ENCODE data around the gene IRX1.

IRX1 gene

DNA sequence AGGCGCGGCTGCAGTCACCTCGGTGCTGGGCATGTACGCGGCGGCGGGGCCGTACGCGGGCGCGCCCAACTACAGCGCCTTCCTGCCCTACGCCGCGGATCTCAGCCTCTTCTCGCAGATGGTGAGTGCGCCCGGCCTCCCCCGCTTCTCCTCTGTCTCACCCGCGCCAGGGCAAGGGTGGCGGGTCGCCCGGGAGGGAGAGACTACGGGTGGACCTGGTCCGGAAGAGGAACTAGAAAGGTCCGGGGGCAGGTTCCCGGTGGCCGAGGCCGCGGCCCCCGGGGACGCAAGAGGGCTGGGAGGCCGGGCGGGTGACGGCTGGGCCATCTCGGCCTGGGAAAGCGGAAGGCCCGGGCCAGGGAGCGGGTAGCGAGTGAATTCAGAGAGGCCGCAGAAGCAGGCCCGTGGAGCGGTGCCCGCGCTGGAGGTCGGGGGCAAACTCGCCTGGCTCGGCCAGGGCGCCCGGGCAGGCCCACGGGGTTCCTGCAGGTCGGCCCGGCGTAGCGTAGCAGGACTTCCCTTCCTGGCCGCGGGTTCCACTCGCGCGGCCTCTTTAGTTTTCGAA, 711 bp downstream of the IRX1 start:
- Histone ChIP-seq H3K4me3 (ENCODE audit: low read length) (no peak overlapping the region), H3K4me1 (ENCODE audit: control insufficient read depth, insufficient read depth, low read length) (no peaks in the 10 kb centered on the region), H3K36me3 (ENCODE audit: control insufficient read depth, insufficient read depth, low read length) (no peaks in the 10 kb centered on the region), H3K27me3 (ENCODE audit: control insufficient read depth, insufficient read depth, low read length) (peaks cover 22% of the 10 kb centered on the region), H3K9ac (ENCODE audit: low read length) (no peak overlapping the region), H3K27ac (ENCODE audit: low read depth, low read length) (no peak overlapping the region)

DNA sequence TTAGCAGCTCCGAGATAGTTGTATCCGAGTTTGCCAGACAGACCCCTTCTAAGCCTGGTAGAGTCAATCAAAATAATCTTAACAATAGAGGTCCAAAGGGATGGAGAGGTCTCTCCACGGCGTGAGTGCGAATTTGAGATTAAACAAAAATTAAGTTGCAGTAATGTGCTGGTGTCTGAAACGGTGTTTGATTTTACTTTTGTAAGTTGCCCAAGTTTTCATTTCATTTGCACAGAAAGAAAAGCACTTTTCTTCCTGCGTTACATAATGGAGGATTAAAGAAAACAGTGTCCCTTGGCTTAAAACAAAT, 1.2 kb downstream of the IRX1 start:
- no peaks in the 10 kb centered on the region for H3K4me1 ChIP-seq (ENCODE audit: control insufficient read depth, insufficient read depth, low read length)
- no peaks in the 10 kb centered on the region for H3K36me3 ChIP-seq (ENCODE audit: control insufficient read depth, insufficient read depth, low read length)
- peaks cover 23% of the 10 kb centered on the region for H3K27me3 ChIP-seq (ENCODE audit: control insufficient read depth, insufficient read depth, low read length)
- no peak overlapping the region for H3K4me3 ChIP-seq (ENCODE audit: low read length)
- H3K9ac ChIP-seq (ENCODE audit: low read length) = no peak overlapping the region
- no peak overlapping the region for H3K27ac ChIP-seq (ENCODE audit: low read depth, low read length)

- Histone ChIP-seq H3K9ac (ENCODE audit: low read length) (no peak overlapping the region), H3K27me3 (ENCODE audit: control insufficient read depth, insufficient read depth, low read length) (peaks cover 23% of the 10 kb centered on the region), H3K4me3 (ENCODE audit: low read length) (no peak overlapping the region), H3K27ac (ENCODE audit: low read depth, low read length) (no peak overlapping the region), H3K36me3 (ENCODE audit: control insufficient read depth, insufficient read depth, low read length) (no peaks in the 10 kb centered on the region), H3K4me1 (ENCODE audit: control insufficient read depth, insufficient read depth, low read length) (no peaks in the 10 kb centered on the region)
Observed at GRCh38 chr5:3597167-3598007, 1.8 kb downstream of the IRX1 start.

DNA sequence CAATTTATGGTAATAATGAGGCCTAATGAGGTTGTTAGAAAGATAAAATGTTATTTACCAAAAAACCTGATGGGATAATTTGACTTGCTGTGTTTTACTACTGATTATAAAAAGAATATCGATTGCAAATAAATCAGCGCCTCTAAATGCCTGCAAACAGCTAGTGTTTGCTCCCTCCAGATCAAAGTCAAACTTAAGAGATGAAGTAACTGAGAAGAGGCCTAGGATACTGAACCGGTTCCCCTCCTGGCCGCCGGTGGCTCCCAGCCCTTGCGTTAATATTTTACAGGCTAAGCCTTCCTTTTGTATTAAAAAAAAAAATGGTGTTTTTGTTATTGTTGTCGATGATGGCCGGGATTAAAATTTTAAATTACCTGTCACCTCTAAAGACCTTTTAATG, 2.6 kb downstream of the IRX1 start:
- Histone ChIP-seq H3K27ac (ENCODE audit: low read depth, low read length) (no peak overlapping the region), H3K9ac (ENCODE audit: low read length) (no peak overlapping the region), H3K27me3 (ENCODE audit: control insufficient read depth, insufficient read depth, low read length) (peaks cover 21% of the 10 kb centered on the region), H3K4me1 (ENCODE audit: control insufficient read depth, insufficient read depth, low read length) (no peaks in the 10 kb centered on the region), H3K36me3 (ENCODE audit: control insufficient read depth, insufficient read depth, low read length) (no peaks in the 10 kb centered on the region), H3K4me3 (ENCODE audit: low read length) (no peak overlapping the region)

DNA sequence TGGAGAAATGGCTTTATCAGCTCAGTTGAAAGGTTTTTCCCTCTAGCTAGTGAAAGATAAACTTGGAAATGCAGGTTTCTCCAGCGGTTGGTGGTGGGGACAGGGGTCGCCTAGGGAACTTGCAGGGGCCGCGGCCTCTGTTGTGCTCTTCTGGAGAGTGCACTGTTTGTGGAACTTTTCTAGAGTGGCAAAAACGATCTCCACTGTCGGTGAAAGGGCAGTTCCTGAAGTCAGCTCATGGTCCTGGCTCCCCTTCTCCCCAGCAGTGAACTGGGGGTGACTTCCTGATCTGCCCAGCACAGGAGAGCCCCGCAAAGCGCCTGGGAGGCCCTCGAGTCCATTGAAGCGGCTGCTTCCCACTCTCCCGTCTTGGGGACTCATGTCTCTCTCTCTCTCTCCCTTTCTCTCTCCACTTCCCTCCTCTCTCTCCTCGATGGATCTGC, 3.2 kb downstream of the IRX1 start:
- no peak overlapping the region for H3K9ac ChIP-seq (ENCODE audit: low read length)
- H3K4me3 ChIP-seq (ENCODE audit: low read length) = no peak overlapping the region
- peaks cover 25% of the 10 kb centered on the region for H3K27me3 ChIP-seq (ENCODE audit: control insufficient read depth, insufficient read depth, low read length)
- H3K27ac ChIP-seq (ENCODE audit: low read depth, low read length) = no peak overlapping the region
- no peaks in the 10 kb centered on the region for H3K4me1 ChIP-seq (ENCODE audit: control insufficient read depth, insufficient read depth, low read length)
- no peaks in the 10 kb centered on the region for H3K36me3 ChIP-seq (ENCODE audit: control insufficient read depth, insufficient read depth, low read length)

DNA sequence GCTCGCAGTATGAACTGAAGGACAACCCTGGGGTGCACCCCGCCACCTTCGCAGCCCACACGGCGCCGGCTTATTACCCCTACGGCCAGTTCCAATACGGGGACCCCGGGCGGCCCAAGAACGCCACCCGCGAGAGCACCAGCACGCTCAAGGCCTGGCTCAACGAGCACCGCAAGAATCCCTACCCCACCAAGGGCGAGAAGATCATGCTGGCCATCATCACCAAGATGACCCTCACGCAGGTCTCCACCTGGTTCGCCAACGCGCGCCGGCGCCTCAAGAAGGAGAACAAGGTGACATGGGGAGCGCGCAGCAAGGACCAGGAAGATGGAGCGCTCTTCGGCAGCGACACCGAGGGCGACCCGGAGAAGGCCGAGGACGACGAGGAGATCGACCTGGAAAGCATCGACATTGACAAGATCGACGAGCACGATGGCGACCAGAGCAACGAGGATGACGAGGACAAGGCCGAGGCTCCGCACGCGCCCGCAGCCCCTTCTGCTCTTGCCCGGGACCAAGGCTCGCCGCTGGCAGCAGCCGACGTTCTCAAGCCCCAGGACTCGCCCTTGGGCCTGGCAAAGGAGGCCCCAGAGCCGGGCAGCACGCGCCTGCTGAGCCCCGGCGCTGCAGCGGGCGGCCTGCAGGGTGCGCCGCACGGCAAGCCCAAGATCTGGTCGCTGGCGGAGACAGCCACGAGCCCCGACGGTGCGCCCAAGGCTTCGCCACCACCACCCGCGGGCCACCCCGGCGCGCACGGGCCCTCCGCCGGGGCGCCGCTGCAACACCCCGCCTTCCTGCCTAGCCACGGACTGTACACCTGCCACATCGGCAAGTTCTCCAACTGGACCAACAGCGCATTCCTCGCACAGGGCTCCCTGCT, 3.8 kb downstream of the IRX1 start:
- Histone ChIP-seq H3K27ac (ENCODE audit: low read depth, low read length) (no peak overlapping the region), H3K4me3 (ENCODE audit: low read length) (no peak overlapping the region), H3K36me3 (ENCODE audit: control insufficient read depth, insufficient read depth, low read length) (no peaks in the 10 kb centered on the region), H3K27me3 (ENCODE audit: control insufficient read depth, insufficient read depth, low read length) (peaks cover 20% of the 10 kb centered on the region), H3K9ac (ENCODE audit: low read length) (no peak overlapping the region), H3K4me1 (ENCODE audit: control insufficient read depth, insufficient read depth, low read length) (no peaks in the 10 kb centered on the region)

GRCh38 chr5:3600106-3601060, 4.8 kb downstream of the IRX1 start:
- Histone ChIP-seq H3K27ac (ENCODE audit: low read depth, low read length) (no peak overlapping the region), H3K36me3 (ENCODE audit: control insufficient read depth, insufficient read depth, low read length) (no peaks in the 10 kb centered on the region), H3K9ac (ENCODE audit: low read length) (no peak overlapping the region), H3K4me1 (ENCODE audit: control insufficient read depth, insufficient read depth, low read length) (no peaks in the 10 kb centered on the region), H3K4me3 (ENCODE audit: low read length) (no peak overlapping the region), H3K27me3 (ENCODE audit: control insufficient read depth, insufficient read depth, low read length) (peaks cover 24% of the 10 kb centered on the region)

DNA sequence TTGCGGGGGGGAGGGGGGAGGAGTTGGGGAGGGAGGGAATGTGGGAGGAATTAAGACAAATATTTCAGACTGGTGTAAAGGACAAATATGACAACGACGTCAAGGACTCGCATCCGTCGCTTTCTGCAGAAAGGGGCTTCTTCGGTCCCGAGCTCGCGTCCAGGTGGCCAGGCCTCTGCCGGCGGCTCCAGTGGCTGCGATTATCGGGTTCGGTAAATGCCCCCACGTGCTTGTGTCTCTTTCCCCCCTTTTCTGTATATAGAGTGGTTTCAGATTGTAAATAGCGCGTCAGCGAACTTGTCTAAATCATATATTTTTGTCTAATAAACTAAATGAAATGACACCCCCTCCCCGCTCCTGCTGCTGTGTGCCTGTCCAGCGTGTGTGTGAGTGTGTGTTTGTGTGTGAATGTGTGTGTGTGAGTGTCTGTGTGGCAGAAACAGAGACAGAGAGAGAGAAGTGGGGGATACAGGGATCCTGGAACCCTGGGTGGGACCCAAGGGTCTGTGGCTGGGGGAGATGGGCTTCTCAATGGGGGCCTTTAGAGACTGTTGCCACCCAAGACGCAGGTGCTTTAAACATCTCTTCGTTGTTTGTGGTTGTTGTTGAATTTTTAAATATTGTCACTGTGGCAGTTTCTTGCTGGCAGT, 5.6 kb downstream of the IRX1 start:
- H3K4me1 ChIP-seq (ENCODE audit: control insufficient read depth, insufficient read depth, low read length) = no peaks in the 10 kb centered on the region
- no peak overlapping the region for H3K9ac ChIP-seq (ENCODE audit: low read length)
- peaks cover 24% of the 10 kb centered on the region for H3K27me3 ChIP-seq (ENCODE audit: control insufficient read depth, insufficient read depth, low read length)
- no peak overlapping the region for H3K4me3 ChIP-seq (ENCODE audit: low read length)
- H3K36me3 ChIP-seq (ENCODE audit: control insufficient read depth, insufficient read depth, low read length) = no peaks in the 10 kb centered on the region
- H3K27ac ChIP-seq (ENCODE audit: low read depth, low read length) = no peak overlapping the region

- Histone ChIP-seq H3K27ac (ENCODE audit: low read depth, low read length) (no peak overlapping the region), H3K9ac (ENCODE audit: low read length) (no peak overlapping the region), H3K27me3 (ENCODE audit: control insufficient read depth, insufficient read depth, low read length) (peaks cover 24% of the 10 kb centered on the region), H3K4me3 (ENCODE audit: low read length) (no peak overlapping the region), H3K36me3 (ENCODE audit: control insufficient read depth, insufficient read depth, low read length) (no peaks in the 10 kb centered on the region), H3K4me1 (ENCODE audit: control insufficient read depth, insufficient read depth, low read length) (no peaks in the 10 kb centered on the region)
Observed at GRCh38 chr5:3601911-3602782, 6.5 kb downstream of the IRX1 start.

DNA sequence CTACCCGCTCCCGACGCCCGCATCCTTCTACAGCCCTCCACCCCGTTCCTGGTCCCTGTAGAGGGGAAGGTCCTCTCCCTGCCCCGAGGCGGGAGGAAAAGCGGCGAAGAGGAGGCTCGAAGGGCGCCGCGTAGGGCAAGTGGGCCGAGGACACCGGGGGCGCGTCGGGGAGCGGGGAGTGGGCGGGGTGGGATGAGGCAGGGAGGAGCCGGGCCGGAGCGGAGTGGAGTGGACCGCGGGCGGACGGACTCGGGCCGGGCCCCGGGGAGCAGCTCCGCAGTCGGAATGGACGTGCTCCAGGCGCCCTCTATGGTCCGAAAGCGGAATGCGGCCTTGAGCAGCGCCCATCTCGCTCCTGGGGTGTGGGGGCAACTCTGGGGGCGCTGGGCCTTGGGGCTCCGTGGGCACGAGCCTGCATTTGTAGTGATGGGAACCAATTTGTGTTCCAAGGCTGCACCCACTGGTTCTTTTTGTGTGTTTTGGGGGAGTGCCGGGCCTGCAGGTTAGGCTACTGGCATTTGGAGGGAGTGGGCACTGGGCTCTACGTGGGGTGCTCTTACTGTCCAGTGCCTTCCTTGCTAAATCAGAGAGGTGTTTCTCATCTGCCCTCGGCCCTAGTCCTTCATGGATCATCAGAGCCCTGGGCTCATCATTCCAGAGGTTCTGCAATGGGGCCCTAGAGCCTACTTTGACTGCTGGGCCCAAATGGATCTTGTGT, 7.3 kb downstream of the IRX1 start:
- Histone ChIP-seq H3K36me3 (ENCODE audit: control insufficient read depth, insufficient read depth, low read length) (no peaks in the 10 kb centered on the region), H3K9ac (ENCODE audit: low read length) (no peak overlapping the region), H3K27me3 (ENCODE audit: control insufficient read depth, insufficient read depth, low read length) (peaks cover 24% of the 10 kb centered on the region), H3K4me1 (ENCODE audit: control insufficient read depth, insufficient read depth, low read length) (no peaks in the 10 kb centered on the region), H3K27ac (ENCODE audit: low read depth, low read length) (no peak overlapping the region), H3K4me3 (ENCODE audit: low read length) (no peak overlapping the region)
